HepG2 (cell line): ENCODE data around the gene ALG11. TPM values are rescaled to one million over a fixed set of nuclear protein-coding genes. Genes with fewer than 3 reads are reported as not detected.

Experiments used
- ADNP ChIP-seq: sonication (generic); formaldehyde crosslinking; IDR thresholded peaks from 2 replicates; pipeline ENCODE4 v1.4.0; 2020; ENCODE audit warnings: missing genetic modification reagents
- CC2D1A ChIP-seq: sonication (generic); formaldehyde crosslinking; IDR thresholded peaks from 2 replicates; pipeline ENCODE4 v1.8.1; 2023; ENCODE audit warnings: mild to moderate bottlenecking, missing genetic modification reagents
- HNRNPUL1 ChIP-seq: fragments of 200-400 bp; formaldehyde crosslinking; IDR thresholded peaks from 2 replicates; pipeline ENCODE4 v1.6.1; 2017; ENCODE audit warnings: low read depth, mild to moderate bottlenecking, low read length, moderate library complexity
- MXI1 ChIP-seq: IDR thresholded peaks from 3 replicates; pipeline ENCODE4 v1.6.1; 2012; ENCODE audit warnings: low read depth, low read length, inconsistent platforms, borderline replicate concordance
- NR1H2 ChIP-seq: sonication (generic); formaldehyde crosslinking; IDR thresholded peaks from 2 replicates; pipeline ENCODE4 v1.8.1; 2022; ENCODE audit warnings: low read depth, missing genetic modification reagents, borderline replicate concordance
- RBAK ChIP-seq: sonication (generic); formaldehyde crosslinking; IDR thresholded peaks from 2 replicates; pipeline ENCODE4 v1.5.1; 2020; ENCODE audit warnings: mild to moderate bottlenecking, missing genetic modification reagents
- REL ChIP-seq: sonication (generic); formaldehyde crosslinking; conservative IDR thresholded peaks from 2 replicates; pipeline ENCODE4 v1.8.0; 2022; ENCODE audit warnings: mild to moderate bottlenecking, missing genetic modification reagents, moderate library complexity
- RFX5 ChIP-seq: IDR thresholded peaks from 2 replicates; pipeline ENCODE4 v1.6.1; 2011; ENCODE audit warnings: low read depth, low read length, improper control_type of control experiment
- SIN3B ChIP-seq: fragments of 150-350 bp; IDR thresholded peaks from 2 replicates; pipeline ENCODE4 v1.6.1; 2014; ENCODE audit warnings: low read length
- SP5 ChIP-seq: IDR thresholded peaks from 2 replicates; pipeline ENCODE4 v1.6.1; 2016; ENCODE audit warnings: low read depth, borderline replicate concordance
- ZEB1 ChIP-seq: IDR thresholded peaks from 2 replicates; pipeline ENCODE4 v1.6.1; 2012; ENCODE audit warnings: mild to moderate bottlenecking, low read depth, inconsistent platforms; ENCODE audit not compliant: insufficient replicate concordance
- ZNF382 ChIP-seq: sonication (generic); formaldehyde crosslinking; IDR thresholded peaks from 2 replicates; pipeline ENCODE4 v1.5.0; 2020; ENCODE audit warnings: missing genetic modification reagents, mild to moderate bottlenecking, borderline replicate concordance
- ZNF703 ChIP-seq: sonication (generic); formaldehyde crosslinking; IDR thresholded peaks from 2 replicates; pipeline ENCODE4 v1.5.1; 2020; ENCODE audit warnings: missing genetic modification reagents, mild to moderate bottlenecking, moderate library complexity, borderline replicate concordance
- polyA plus RNA-seq, 8 experiments: library from polyadenylated mRNA; depleted of rRNA in 3 of 8; stranded (reverse) in 7 of 8; unstranded in 1 of 8; fragments of >200 nt; fragmentation: Illumina TruSeq in 4 of 8; extraction: Trizol in 4 of 8; gene quantifications; 2 replicates each; pipeline versions ENCODE4 v1.2.1 to v1.2.3, GENCODE V29; 2011 to 2016; ENCODE audit warnings: low read depth in 4 of 8, missing spikeins in 1 of 8, mixed read lengths in 1 of 8; ENCODE audit not compliant: insufficient read depth in 1 of 8
- total RNA-seq, 5 experiments: library from RNA; depleted of rRNA; stranded (reverse); fragments of >200 nt; fragmentation: Illumina TruSeq; extraction: Trizol; gene quantifications; 2 replicates each; pipeline ENCODE4 v1.2.3, GENCODE V29; 2016; ENCODE audit warnings: low read depth in 1 of 5
- TF ChIP-seq, protein P1 (sequence below): sonication (generic); formaldehyde crosslinking; IDR thresholded peaks from 2 replicates; pipeline ENCODE4 v1.8.0; 2022; ENCODE audit warnings: missing genetic modification reagents, mild to moderate bottlenecking, moderate library complexity, borderline replicate concordance
- TF ChIP-seq, protein P2 (sequence below): sonication (generic); formaldehyde crosslinking; IDR thresholded peaks from 2 replicates; pipeline ENCODE4 v1.8.0; 2022; ENCODE audit warnings: low read depth, missing genetic modification reagents
- TF ChIP-seq, protein P3 (sequence below): IDR thresholded peaks from 2 replicates; pipeline ENCODE4 v1.6.1; 2016; ENCODE audit warnings: missing biosample characterization, missing genetic modification reagents, low read depth
- TF ChIP-seq, protein P4 (sequence below): sonication (generic); formaldehyde crosslinking; IDR thresholded peaks from 2 replicates; pipeline ENCODE4 v1.4.0; 2020; ENCODE audit warnings: missing genetic modification reagents, mild to moderate bottlenecking, borderline replicate concordance
- TF ChIP-seq, protein P5 (sequence below): sonication (generic); formaldehyde crosslinking; IDR thresholded peaks from 2 replicates; pipeline ENCODE4 v1.9.0; 2022; ENCODE audit warnings: low read depth, missing genetic modification reagents

ALG11 gene
- total and polyA plus RNA-seq, 2 of the 13 experiments (the other 11 are each of a cell fraction or from before 2014, with no cell fraction given), result 14.7 to 27.9 TPM

DNA sequence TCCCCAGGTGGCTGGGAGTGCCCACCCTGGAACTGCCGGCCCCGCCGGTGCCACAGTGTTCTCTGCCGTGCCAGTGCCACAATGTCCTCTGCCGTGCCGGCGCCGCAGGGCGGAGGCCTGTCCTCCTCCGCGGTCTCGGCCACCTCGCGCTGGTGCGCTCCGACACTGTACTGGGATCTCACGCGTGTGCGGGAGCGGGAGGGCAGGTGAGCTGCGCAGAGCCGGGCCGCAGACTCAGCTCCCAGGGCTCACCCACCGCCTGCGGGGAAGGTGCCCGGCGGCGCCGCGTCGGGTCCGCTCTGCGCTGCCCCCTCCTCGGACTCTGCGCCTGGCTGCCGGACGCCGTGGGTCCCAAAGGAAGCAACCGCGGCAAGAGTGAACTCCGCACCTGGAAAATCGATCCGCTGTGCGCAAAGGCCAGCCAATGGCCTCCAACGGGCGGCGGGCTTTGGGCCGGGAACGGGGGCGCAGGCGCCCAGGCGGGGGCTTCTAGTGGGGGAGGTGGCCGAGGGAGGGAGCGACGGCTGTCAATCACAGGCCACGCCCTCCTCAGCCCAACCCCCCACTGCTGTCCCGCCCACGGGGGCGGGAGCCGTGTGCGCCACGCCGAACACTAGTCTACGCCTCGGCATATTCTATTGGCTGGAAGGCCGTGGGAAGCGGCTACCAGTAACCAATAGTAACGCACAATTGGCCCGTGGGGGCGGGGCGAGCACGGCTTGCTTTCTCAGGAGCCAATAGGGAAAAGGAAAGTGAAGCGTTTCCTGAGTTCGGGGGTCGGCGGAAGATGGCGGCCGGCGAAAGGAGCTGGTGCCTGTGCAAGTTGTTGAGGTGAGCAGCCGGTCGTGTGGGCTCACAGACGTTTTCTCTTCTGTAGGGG, at the start of gene ALG11 (continued):
- TF ChIP-seq, protein P1, sequence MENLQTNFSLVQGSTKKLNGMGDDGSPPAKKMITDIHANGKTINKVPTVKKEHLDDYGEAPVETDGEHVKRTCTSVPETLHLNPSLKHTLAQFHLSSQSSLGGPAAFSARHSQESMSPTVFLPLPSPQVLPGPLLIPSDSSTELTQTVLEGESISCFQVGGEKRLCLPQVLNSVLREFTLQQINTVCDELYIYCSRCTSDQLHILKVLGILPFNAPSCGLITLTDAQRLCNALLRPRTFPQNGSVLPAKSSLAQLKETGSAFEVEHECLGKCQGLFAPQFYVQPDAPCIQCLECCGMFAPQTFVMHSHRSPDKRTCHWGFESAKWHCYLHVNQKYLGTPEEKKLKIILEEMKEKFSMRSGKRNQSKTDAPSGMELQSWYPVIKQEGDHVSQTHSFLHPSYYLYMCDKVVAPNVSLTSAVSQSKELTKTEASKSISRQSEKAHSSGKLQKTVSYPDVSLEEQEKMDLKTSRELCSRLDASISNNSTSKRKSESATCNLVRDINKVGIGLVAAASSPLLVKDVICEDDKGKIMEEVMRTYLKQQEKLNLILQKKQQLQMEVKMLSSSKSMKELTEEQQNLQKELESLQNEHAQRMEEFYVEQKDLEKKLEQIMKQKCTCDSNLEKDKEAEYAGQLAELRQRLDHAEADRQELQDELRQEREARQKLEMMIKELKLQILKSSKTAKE, result peak; percentile 89
- TF ChIP-seq, protein P2, sequence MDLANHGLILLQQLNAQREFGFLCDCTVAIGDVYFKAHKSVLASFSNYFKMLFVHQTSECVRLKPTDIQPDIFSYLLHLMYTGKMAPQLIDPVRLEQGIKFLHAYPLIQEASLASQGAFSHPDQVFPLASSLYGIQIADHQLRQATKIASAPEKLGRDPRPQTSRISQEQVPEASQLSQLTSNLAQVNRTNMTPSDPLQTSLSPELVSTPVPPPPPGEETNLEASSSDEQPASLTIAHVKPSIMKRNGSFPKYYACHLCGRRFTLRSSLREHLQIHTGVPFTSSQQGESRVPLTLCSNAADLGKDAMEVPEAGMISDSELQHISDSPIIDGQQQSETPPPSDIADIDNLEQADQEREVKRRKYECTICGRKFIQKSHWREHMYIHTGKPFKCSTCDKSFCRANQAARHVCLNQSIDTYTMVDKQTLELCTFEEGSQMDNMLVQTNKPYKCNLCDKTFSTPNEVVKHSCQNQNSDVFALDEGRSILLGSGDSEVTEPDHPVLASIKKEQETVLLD (CRISPR knock-in tag), result peak; percentile 65
- TF ChIP-seq, protein P3, sequence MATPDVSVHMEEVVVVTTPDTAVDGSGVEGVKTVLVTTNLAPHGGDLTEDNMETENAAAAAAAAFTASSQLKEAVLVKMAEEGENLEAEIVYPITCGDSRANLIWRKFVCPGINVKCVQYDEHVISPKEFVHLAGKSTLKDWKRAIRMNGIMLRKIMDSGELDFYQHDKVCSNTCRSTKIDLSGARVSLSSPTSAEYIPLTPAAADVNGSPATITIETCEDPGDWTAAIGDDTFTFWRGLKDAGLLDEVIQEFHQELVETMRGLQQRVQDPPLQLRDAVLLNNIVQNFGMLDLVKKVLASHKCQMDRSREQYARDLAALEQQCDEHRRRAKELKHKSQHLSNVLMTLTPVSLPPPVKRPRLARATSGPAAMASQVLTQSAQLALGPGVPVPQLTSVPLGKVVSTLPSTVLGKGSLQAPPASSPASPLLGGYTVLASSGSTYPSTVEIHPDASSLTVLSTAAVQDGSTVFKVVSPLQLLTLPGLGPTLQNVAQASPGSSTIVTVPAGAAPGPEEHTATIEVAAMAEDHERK (CRISPR knock-in tag), result no peak
- no peak; the same call in none of the 2 replicates for TF ChIP-seq RFX5
- TF ChIP-seq, protein P4, sequence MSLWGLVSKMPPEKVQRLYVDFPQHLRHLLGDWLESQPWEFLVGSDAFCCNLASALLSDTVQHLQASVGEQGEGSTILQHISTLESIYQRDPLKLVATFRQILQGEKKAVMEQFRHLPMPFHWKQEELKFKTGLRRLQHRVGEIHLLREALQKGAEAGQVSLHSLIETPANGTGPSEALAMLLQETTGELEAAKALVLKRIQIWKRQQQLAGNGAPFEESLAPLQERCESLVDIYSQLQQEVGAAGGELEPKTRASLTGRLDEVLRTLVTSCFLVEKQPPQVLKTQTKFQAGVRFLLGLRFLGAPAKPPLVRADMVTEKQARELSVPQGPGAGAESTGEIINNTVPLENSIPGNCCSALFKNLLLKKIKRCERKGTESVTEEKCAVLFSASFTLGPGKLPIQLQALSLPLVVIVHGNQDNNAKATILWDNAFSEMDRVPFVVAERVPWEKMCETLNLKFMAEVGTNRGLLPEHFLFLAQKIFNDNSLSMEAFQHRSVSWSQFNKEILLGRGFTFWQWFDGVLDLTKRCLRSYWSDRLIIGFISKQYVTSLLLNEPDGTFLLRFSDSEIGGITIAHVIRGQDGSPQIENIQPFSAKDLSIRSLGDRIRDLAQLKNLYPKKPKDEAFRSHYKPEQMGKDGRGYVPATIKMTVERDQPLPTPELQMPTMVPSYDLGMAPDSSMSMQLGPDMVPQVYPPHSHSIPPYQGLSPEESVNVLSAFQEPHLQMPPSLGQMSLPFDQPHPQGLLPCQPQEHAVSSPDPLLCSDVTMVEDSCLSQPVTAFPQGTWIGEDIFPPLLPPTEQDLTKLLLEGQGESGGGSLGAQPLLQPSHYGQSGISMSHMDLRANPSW (CRISPR knock-in tag), result no peak; the same call in 1 of the 2 replicates
- TF ChIP-seq ZEB1, result peak; percentile 74
- peak; percentile 85; the same call in 1 of the 2 replicates for TF ChIP-seq SIN3B
- TF ChIP-seq ZNF703 (CRISPR knock-in tag), result peak; percentile 86; the same call in 1 of the 2 replicates
- no peak for TF ChIP-seq ADNP
- TF ChIP-seq HNRNPUL1, result no peak
- TF ChIP-seq ZNF382 (CRISPR knock-in tag), result no peak
- peak; percentile 27; the same call in 1 of the 2 replicates for TF ChIP-seq CC2D1A (CRISPR knock-in tag)
- TF ChIP-seq, protein P5, sequence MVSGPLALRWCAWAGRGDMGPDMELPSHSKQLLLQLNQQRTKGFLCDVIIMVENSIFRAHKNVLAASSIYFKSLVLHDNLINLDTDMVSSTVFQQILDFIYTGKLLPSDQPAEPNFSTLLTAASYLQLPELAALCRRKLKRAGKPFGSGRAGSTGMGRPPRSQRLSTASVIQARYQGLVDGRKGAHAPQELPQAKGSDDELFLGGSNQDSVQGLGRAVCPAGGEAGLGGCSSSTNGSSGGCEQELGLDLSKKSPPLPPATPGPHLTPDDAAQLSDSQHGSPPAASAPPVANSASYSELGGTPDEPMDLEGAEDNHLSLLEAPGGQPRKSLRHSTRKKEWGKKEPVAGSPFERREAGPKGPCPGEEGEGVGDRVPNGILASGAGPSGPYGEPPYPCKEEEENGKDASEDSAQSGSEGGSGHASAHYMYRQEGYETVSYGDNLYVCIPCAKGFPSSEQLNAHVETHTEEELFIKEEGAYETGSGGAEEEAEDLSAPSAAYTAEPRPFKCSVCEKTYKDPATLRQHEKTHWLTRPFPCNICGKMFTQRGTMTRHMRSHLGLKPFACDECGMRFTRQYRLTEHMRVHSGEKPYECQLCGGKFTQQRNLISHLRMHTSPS (CRISPR knock-in tag), result peak; percentile 92
- 0 out of 2 replicates have a peak, but pooled peaks have one; percentile 60 for TF ChIP-seq REL
- peak; percentile 49; the same call in 1 of the 2 replicates for TF ChIP-seq NR1H2 (CRISPR knock-in tag)
- TF ChIP-seq MXI1, result peak; percentile 72; the same call in 1 of the 3 replicates
- no peak for TF ChIP-seq RBAK (CRISPR knock-in tag)
- peak; percentile 80; the same call in 1 of the 2 replicates for TF ChIP-seq SP5 (CRISPR knock-in tag)
